SH-SY5Y (cell line): ENCODE measurements around the gene MOB3B.

Experiments used
- GATA2 ChIP-seq: IDR thresholded peaks from 2 replicates; pipeline ENCODE4 v1.6.1; 2011; ENCODE audit warnings: mild to moderate bottlenecking, low read depth, low read length
- GATA3 ChIP-seq: IDR thresholded peaks from 2 replicates; pipeline ENCODE4 v1.6.1; 2011; ENCODE audit warnings: low read depth, mild to moderate bottlenecking, low read length, moderate library complexity

DNA sequence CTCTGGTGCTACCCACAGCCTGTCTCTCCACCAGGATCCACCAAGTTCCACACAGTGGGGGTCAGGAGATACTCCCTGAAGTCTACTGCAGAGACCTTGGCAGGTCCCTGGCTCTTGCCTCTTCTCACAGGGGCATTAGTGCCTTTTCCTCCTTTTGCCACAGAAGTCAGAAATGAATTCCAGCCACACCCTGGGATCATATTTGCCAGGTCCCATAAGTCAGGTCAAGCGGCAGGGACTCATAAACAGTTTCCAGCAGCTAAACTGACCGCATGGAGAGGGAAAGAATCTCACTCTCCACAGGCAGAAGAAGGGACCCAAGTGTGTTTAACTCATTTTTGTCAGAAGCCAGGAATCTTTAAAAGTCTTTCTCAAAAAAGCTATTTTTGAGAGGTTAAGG lies 18.8 kb downstream of the MOB3B start:
- no peak for TF ChIP-seq GATA3
- TF ChIP-seq GATA2 = no peak
